SK-N-SH (cell line): ENCODE measurements around the gene ZNF774. TPM values are rescaled to one million over a fixed set of nuclear protein-coding genes. Genes with fewer than 3 reads are reported as not detected.
"Not testable (repeated sequence)": the region's sequence is repeated elsewhere in the genome, so short reads cannot be mapped to it uniquely, and the experiment has no call there.

ENCODE experiments used
- CTCF ChIA-PET: fragments of 300-600, 350-600 bp; formaldehyde crosslinking; extraction: SDS; loops from one replicate; lab custom pipeline; 2021; lab: Yijun Ruan, JAX
- POLR2A ChIA-PET: fragments of 350-600 bp; sonication (Branson Sonifier 250); formaldehyde crosslinking; extraction: SDS; loops from one replicate; lab custom pipeline; 2020; ENCODE audit warnings: antibody characterized with exemption, inconsistent platforms; lab: Yijun Ruan, JAX
- DNase-seq: peaks from one replicate; pipeline ENCODE4 v3.0.0; 2012
- H2AFZ ChIP-seq: fragments of 200-600 bp; sonication (generic); 2 replicates; pipeline ENCODE4 v1.8.1; 2016; ENCODE audit warnings: antibody characterized with exemption, mild to moderate bottlenecking, low read depth
- H3F3A ChIP-seq: fragments of 200-600 bp; sonication (generic); replicated peaks from 2 replicates; pipeline ENCODE3; 2016; ENCODE audit warnings: antibody characterized with exemption, mild to moderate bottlenecking; ENCODE audit not compliant: insufficient read depth
- H3K27ac ChIP-seq, 2 experiments: fragments of 200-500 bp in 1 of 2; fragments of 200-600 bp in 1 of 2; sonication (Bioruptor generic) in 1 of 2; sonication (generic), shearing (Covaris generic) in 1 of 2; 2 replicates each; pipeline versions ENCODE4 v1.5.1 to v1.6.1; 2014 to 2016; ENCODE audit warnings: low read depth in 2 of 2, inconsistent platforms in 1 of 2, low read length in 1 of 2, mild to moderate bottlenecking in 1 of 2, mixed read lengths in 1 of 2
- H3K27me3 ChIP-seq: fragments of 200-600 bp; sonication (generic), shearing (Covaris generic); 2 replicates; pipeline ENCODE4 v1.6.1; 2016; ENCODE audit warnings: mixed run types; ENCODE audit not compliant: insufficient read depth
- H3K36me3 ChIP-seq, 2 experiments: fragments of 200-500 bp in 1 of 2; fragments of 200-600 bp in 1 of 2; sonication (Bioruptor generic) in 1 of 2; sonication (generic) in 1 of 2; replicated peaks in 1 of 2; 2 replicates each; pipeline versions ENCODE3 to v1.5.1; 2014 to 2016; ENCODE audit warnings: low read length in 1 of 2, mild to moderate bottlenecking in 1 of 2; ENCODE audit not compliant: insufficient read depth in 2 of 2, control insufficient read depth in 1 of 2
- H3K4me1 ChIP-seq, 2 experiments: fragments of 200-500 bp in 1 of 2; fragments of 200-600 bp in 1 of 2; sonication (Bioruptor generic) in 1 of 2; sonication (generic), shearing (Covaris generic) in 1 of 2; 2 replicates each; pipeline versions ENCODE4 v1.5.1 to v1.6.1; 2014 to 2016; ENCODE audit warnings: low read depth in 1 of 2, low read length in 1 of 2, mixed run types in 1 of 2; ENCODE audit not compliant: insufficient read depth in 2 of 2, control insufficient read depth in 1 of 2
- H3K4me2 ChIP-seq: fragments of 200-600 bp; sonication (generic), shearing (Covaris generic); 2 replicates; pipeline ENCODE4 v1.6.1; 2017; ENCODE audit warnings: mixed run types
- H3K4me3 ChIP-seq, 2 experiments: fragments of 200-500 bp in 1 of 2; fragments of 200-600 bp in 1 of 2; sonication (Bioruptor generic) in 1 of 2; sonication (generic), shearing (Covaris generic) in 1 of 2; 2 replicates each; pipeline versions ENCODE4 v1.5.1 to v1.8.1; 2014 to 2016; ENCODE audit warnings: low read depth in 2 of 2, inconsistent platforms in 1 of 2, low read length in 1 of 2, mild to moderate bottlenecking in 1 of 2, mixed read lengths in 1 of 2, moderate library complexity in 1 of 2
- H3K79me2 ChIP-seq: fragments of 200-600 bp; sonication (generic); 2 replicates; pipeline ENCODE4 v1.8.1; 2017; ENCODE audit warnings: mild to moderate bottlenecking; ENCODE audit not compliant: insufficient read depth
- H3K9ac ChIP-seq: fragments of 200-600 bp; sonication (generic); 2 replicates; pipeline ENCODE4 v1.6.1; 2017; ENCODE audit warnings: mixed run types
- H3K9me2 ChIP-seq: fragments of 200-600 bp; sonication (generic); 2 replicates; pipeline ENCODE4 v1.6.1; 2017; ENCODE audit warnings: mixed run types
- H3K9me3 ChIP-seq: fragments of 200-600 bp; sonication (generic); 2 replicates; pipeline ENCODE4 v1.6.1; 2017; ENCODE audit warnings: mixed run types, mild to moderate bottlenecking, moderate library complexity
- H4K20me1 ChIP-seq: fragments of 200-600 bp; sonication (generic); 2 replicates; pipeline ENCODE4 v1.6.1; 2017; ENCODE audit warnings: mild to moderate bottlenecking, mixed run types; ENCODE audit not compliant: insufficient read depth
- CHD2 ChIP-seq: fragments of 150-350 bp; IDR thresholded peaks from 2 replicates; pipeline ENCODE4 v1.6.1; 2018; ENCODE audit warnings: low read length; ENCODE audit not compliant: partially characterized antibody
- EZH2phosphoT487 ChIP-seq: fragments of 200-600 bp; sonication (generic); IDR thresholded peaks from 2 replicates; pipeline ENCODE4 v1.6.1; 2017; ENCODE audit warnings: low read depth, mixed run types, mild to moderate bottlenecking, antibody characterized with exemption, moderate library complexity, borderline replicate concordance
- GABPA ChIP-seq: IDR thresholded peaks from 2 replicates; pipeline ENCODE4 v1.4.0; 2012; ENCODE audit warnings: low read depth, mild to moderate bottlenecking
- MXI1 ChIP-seq: IDR thresholded peaks from 2 replicates; pipeline ENCODE4 v1.6.1; 2012; ENCODE audit warnings: mild to moderate bottlenecking, low read depth, low read length, improper control_type of control experiment
- RXRA ChIP-seq: IDR thresholded peaks from 2 replicates; pipeline ENCODE4 v1.4.0; 2012; ENCODE audit warnings: low read depth, mild to moderate bottlenecking, borderline replicate concordance
- SIN3A ChIP-seq: IDR thresholded peaks from 2 replicates; pipeline ENCODE4 v1.6.1; 2012; ENCODE audit warnings: low read depth, mild to moderate bottlenecking, low read length, moderate library complexity, borderline replicate concordance
- WGBS: methylation state at CpG from one replicate; pipeline ENCODE4 v1.1.6; 2017; ENCODE audit warnings: low lambda C conversion rate; 5-methylcytosine and 5-hydroxymethylcytosine counted together
- polyA plus RNA-seq, 3 experiments: library from polyadenylated mRNA; depleted of rRNA; stranded (reverse); fragments of >200 nt; gene quantifications; 2 replicates each; pipeline ENCODE4 v1.2.3, GENCODE V29; 2012
- TF ChIP-seq, protein P1 (sequence below): IDR thresholded peaks from 2 replicates; pipeline ENCODE4; 2012
- TF ChIP-seq, protein P2 (sequence below): fragments of 150-350 bp; IDR thresholded peaks from 2 replicates; pipeline ENCODE4 v1.6.1; 2016; ENCODE audit warnings: mild to moderate bottlenecking, low read depth, low read length

The ZNF774 gene
- 1.6 and 1.8 TPM in 2 replicates for polyA plus RNA-seq (2012; rRNA removed)
- 1.1 and 1.3 TPM in 2 replicates for polyA plus RNA-seq (2012; cell fraction: cytosol; rRNA removed)
- polyA plus RNA-seq (2012; cell fraction: nucleus; rRNA removed) = 3.2 and 4.4 TPM in 2 replicates

DNA sequence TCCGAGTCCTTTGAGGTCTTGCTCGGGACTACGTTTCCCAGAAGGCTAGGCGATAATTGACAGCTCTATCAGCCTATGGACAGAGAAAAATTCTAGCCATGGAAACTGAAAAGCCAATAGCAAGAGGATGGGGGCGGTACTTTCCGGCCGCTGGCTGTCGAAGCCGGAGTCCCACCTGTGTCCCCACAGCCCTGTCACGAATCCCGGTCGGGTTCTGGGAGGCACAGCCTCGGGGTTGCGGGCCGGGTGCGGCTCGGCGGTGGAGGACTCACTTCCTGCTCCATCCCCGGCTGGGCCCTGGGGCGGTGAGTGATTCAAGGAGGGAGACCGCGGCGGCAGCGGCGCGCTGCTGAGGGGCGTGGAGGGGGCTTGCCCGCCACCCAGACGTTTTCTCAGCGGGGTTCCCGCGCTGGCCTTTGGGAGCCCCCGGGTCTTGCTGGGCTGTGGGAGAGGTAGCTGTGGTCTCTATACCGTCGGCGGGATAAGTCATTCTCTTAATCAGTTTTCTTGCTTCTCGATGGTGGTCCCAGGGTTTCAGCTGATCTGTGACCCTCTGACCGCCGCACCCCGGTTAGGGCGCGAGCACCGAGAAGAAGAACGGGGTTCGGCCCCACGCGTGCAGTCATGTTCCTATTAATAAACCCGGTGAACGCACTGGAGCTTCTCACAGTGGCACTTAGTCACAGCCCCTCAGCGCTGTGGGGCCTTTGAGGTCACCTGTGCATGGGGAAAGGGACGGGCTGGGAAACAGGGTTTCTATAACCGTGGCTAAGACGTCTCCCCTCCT is at the start of gene ZNF774:
TSS of gene ZNF774 (plus strand) at position 178 of the 787 bp plus-strand sequence. CDS start 2,377 bp downstream, outside the sequence.
- Histone ChIP-seq H3K9ac (peak within 1 kb of the TSS; percentile 70), H3K9me3 (no peaks in the 10 kb centered on the region), H3K9me2 (no peaks in the 10 kb centered on the region), H3K36me3 (peaks cover 0 to 6% of the 10 kb centered on the region in 2 experiments), H3K4me1 (peaks cover 4 to 5% of the 10 kb centered on the region in 2 experiments; a peak in 1 of 4 replicates), H2AFZ (peak within 1 kb of the TSS; percentile 99), H4K20me1 (no peaks in the 10 kb centered on the region), H3K79me2 (no peaks in the 10 kb centered on the region), H3F3A (peaks cover 13% of the 10 kb centered on the region), H3K4me2 (peak within 1 kb of the TSS; percentile 91), H3K27me3 (no peaks in the 10 kb centered on the region), H3K27ac (peak within 1 kb of the TSS in 1 of 2 experiments; percentile 48; a peak in 1 of 4 replicates), H3K4me3 (peak within 1 kb of the TSS; percentile 74 to 99)
- peak; percentile 99 for DNase-seq
- CTCF ChIA-PET = interaction anchor here (1.1 to 2.2 kb wide), 2 partner anchors 10 to 32 kb away, joined by 3 to 9 read pairs; no protein-coding TSS in a partner anchor
- TF ChIP-seq GABPA = peak; percentile 82
- no peak for TF ChIP-seq RXRA
- TF ChIP-seq, protein P1, sequence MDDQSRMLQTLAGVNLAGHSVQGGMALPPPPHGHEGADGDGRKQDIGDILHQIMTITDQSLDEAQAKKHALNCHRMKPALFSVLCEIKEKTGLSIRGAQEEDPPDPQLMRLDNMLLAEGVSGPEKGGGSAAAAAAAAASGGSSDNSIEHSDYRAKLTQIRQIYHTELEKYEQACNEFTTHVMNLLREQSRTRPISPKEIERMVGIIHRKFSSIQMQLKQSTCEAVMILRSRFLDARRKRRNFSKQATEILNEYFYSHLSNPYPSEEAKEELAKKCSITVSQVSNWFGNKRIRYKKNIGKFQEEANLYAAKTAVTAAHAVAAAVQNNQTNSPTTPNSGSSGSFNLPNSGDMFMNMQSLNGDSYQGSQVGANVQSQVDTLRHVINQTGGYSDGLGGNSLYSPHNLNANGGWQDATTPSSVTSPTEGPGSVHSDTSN = peak; percentile 99
- TF ChIP-seq, protein P2, sequence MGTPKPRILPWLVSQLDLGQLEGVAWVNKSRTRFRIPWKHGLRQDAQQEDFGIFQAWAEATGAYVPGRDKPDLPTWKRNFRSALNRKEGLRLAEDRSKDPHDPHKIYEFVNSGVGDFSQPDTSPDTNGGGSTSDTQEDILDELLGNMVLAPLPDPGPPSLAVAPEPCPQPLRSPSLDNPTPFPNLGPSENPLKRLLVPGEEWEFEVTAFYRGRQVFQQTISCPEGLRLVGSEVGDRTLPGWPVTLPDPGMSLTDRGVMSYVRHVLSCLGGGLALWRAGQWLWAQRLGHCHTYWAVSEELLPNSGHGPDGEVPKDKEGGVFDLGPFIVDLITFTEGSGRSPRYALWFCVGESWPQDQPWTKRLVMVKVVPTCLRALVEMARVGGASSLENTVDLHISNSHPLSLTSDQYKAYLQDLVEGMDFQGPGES = peak; percentile 91
- TF ChIP-seq EZH2phosphoT487 = no peak
- TF ChIP-seq MXI1 = peak; percentile 75
- 0 out of 2 replicates have a peak, but pooled peaks have one; percentile 19 for TF ChIP-seq SIN3A
- peak; percentile 93 for TF ChIP-seq CHD2
- WGBS = 5% methylated on average over 28 of the region's 53 CpGs
- POLR2A ChIA-PET = interaction anchor here (0.9 kb wide), 1 partner anchor 8 kb away, joined by 3 read pairs; no protein-coding TSS in a partner anchor

DNA sequence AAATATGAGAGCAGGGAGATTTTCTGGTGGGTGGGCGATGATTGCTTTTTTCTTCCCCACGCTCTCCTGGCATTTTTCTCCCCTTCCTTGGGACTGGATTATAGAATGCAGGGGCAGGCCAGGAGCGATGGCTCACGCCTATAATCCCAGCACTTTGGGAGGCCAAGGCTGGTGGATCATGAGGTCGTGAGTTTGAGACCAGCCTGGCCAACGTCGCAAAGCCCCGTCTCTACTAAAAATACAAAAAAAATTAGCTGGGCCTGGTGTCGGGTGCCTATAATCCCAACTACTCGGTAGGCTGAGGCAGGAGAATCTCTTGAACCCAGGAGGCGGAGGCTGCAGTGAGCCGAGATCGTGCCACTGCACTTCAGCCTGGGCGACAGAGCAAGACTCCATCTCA is 46.7 kb upstream of the ZNF774 start:
- H3K4me3 ChIP-seq, POLR2A ChIA-PET, H3K9ac ChIP-seq, H3K9me3 ChIP-seq, H3K27ac ChIP-seq, H4K20me1 ChIP-seq, H3K27me3 ChIP-seq, H2AFZ ChIP-seq, H3K36me3 ChIP-seq, H3K4me1 ChIP-seq, H3K4me2 ChIP-seq, DNase-seq, H3K79me2 ChIP-seq, H3K9me2 ChIP-seq, H3F3A ChIP-seq: not testable (repeated sequence)
- CTCF ChIA-PET = interaction anchor here (0.9 to 6.1 kb wide), 6 partner anchors 12 to 177 kb away, joined by 3 to 41 read pairs (median 6); no protein-coding TSS in a partner anchor
- WGBS = 91% methylated on average over 13 of the region's 14 CpGs
